Measurements from ENCODE around the gene NOC4L.
"Not testable (repeated sequence)": the region's sequence is repeated elsewhere in the genome, so short reads cannot be mapped to it uniquely, and the experiment has no call there.

NOC4L gene

GRCh38 chr12:132185705-132186104, 41.4 kb downstream of the NOC4L start:
- peak; percentile 23 for DNase-seq

GRCh38 chr12:132186208-132186856, 42.1 kb downstream of the NOC4L start:
- no peak for DNase-seq

GRCh38 chr12:132186857-132187620, 42.8 kb downstream of the NOC4L start:
- no peak for DNase-seq

- DNase-seq = no peak
Observed at GRCh38 chr12:132187646-132188450, 43.6 kb downstream of the NOC4L start.

GRCh38 chr12:132188451-132188901, 44.2 kb downstream of the NOC4L start:
- no peak for DNase-seq

GRCh38 chr12:132188916-132189325, 44.7 kb downstream of the NOC4L start:
- no peak for DNase-seq

GRCh38 chr12:132189378-132190011, 45.2 kb downstream of the NOC4L start:
- peak; percentile 92 for DNase-seq

- DNase-seq = peak; percentile 19
Observed at GRCh38 chr12:132190012-132190755, 45.9 kb downstream of the NOC4L start.

- no peak for DNase-seq
Observed at GRCh38 chr12:132190834-132191500, 46.7 kb downstream of the NOC4L start.

GRCh38 chr12:132191715-132192553, 47.7 kb downstream of the NOC4L start:
- no peak for DNase-seq

- DNase-seq = no peak
Observed at GRCh38 chr12:132194056-132194455, 49.8 kb downstream of the NOC4L start.

- no peak for DNase-seq
Observed at GRCh38 chr12:132194556-132194955, 50.3 kb downstream of the NOC4L start.

- not testable (repeated sequence) for DNase-seq
Observed at GRCh38 chr12:132195242-132195641, 51.0 kb downstream of the NOC4L start.

GRCh38 chr12:132196038-132196872, 52.0 kb downstream of the NOC4L start:
- DNase-seq = no peak

GRCh38 chr12:132196873-132197390, 52.7 kb downstream of the NOC4L start:
- DNase-seq = no peak

GRCh38 chr12:132197581-132198354, 53.5 kb downstream of the NOC4L start:
- DNase-seq = no peak

- no peak for DNase-seq
Observed at GRCh38 chr12:132199101-132199500, 54.8 kb downstream of the NOC4L start.

GRCh38 chr12:132199526-132200319, 55.5 kb downstream of the NOC4L start:
- DNase-seq = no peak

All from T-helper 9 cell (primary cell).